Mesothelial cell of epicardium (in vitro differentiated cells): ENCODE measurements around the gene SDHAF3. TPM values are rescaled to one million over a fixed set of nuclear protein-coding genes. Genes with fewer than 3 reads are reported as not detected.
A peak's percentile ranks its signal among the peaks of the same experiment; 100 is the strongest.

Experiments used
- DNase-seq, 2 experiments: peaks; one replicate each; pipeline ENCODE4 v3.0.0; 2021; ENCODE audit warnings: low spot score in 2 of 2; ENCODE audit not compliant: unreplicated experiment in 2 of 2
- H3K27ac Mint-ChIP-seq: 2 replicates; pipeline ENCODE4 v1.8.0; 2021; ENCODE audit warnings: mixed read lengths
- H3K27me3 Mint-ChIP-seq: 2 replicates; pipeline ENCODE4 v1.8.0; 2021; ENCODE audit warnings: low read depth, mixed read lengths
- H3K36me3 Mint-ChIP-seq: 2 replicates; pipeline ENCODE4 v1.8.0; 2021; ENCODE audit warnings: mixed read lengths
- H3K4me1 Mint-ChIP-seq: 2 replicates; pipeline ENCODE4 v1.8.0; 2021; ENCODE audit warnings: mixed read lengths
- H3K4me3 Mint-ChIP-seq: 2 replicates; pipeline ENCODE4 v1.8.0; 2021; ENCODE audit warnings: mild to moderate bottlenecking, moderate library complexity, mixed read lengths
- H3K9me3 Mint-ChIP-seq: 2 replicates; pipeline ENCODE4 v1.8.0; 2021; ENCODE audit warnings: mixed read lengths
- CTCF ChIP-seq: fragments of 200-600 bp; sonication (generic); IDR thresholded peaks from one replicate; pipeline ENCODE4 v1.5.0; 2021; ENCODE audit warnings: antibody characterized with exemption; ENCODE audit not compliant: unreplicated experiment
- total RNA-seq: library from RNA; stranded (reverse); gene quantifications from 3 replicates; pipeline ENCODE4 v1.2.1, GENCODE V29; 2021

The SDHAF3 gene
- total RNA-seq, 1 donor from 2014 or later: 14.4 TPM

DNA sequence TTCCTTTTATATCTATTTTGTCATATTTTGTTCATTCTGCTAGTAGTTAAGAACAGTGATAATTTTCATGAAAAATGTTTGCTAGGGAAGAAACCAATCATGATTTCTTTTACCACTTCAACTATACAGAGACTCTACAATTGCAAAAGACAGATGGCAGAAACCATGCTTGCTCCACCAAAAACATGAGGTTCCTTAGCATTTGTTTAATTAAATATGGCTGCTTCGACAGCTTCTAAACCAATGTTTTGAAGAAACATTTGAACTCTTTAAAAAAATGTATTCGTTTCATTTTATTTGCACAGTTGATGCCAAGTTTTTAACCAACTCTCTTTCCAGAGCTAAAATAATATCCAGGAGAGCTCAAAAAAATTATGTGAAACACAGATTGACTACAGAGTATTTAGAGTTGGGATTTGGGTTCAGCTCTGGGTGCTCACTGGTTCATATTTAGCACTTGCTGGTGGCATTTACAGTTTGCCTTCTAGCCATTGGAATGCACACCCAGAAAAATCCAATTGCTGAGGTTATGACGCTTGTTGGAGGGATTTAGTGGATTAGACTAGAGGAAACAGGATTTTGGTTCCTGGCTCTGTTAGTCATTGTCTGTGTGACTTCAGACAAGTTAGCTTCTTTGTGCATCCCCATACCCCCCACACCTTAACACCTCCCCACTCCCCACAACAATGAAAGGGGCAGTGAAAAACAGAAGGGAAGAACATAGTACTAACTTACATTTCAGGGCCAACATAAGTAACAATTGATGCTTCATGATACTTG is 35.8 kb upstream of the SDHAF3 start:
- no peaks in the 10 kb centered on the region for H3K36me3 Mint-ChIP-seq
- H3K27me3 Mint-ChIP-seq: peaks cover 42% of the 10 kb centered on the region
- TF ChIP-seq CTCF: no peak
- DNase-seq: no peak
- H3K4me1 Mint-ChIP-seq: no peaks in the 10 kb centered on the region
- H3K4me3 Mint-ChIP-seq: no peak overlapping the region
- no peak overlapping the region for H3K27ac Mint-ChIP-seq
- no peaks in the 10 kb centered on the region for H3K9me3 Mint-ChIP-seq

DNA sequence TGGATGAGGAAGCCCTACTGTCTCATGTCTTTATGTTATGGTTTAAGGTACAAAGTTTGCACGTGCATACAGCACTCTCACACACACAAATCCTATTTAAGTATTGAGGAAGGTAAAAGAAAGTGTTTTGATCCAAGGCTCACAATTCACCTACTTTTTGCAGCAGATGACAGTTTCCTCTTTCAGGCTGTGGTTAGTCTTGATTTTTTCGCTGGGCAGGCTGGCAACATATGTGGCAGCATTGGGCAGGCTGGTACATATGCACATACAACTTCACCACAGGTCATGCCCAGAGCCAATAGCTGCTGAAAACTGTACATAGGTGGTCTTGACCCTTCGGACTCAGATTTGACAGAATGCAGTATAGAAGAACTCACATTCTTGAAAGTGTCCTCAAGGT is 29.1 kb upstream of the SDHAF3 start:
- no peak for DNase-seq
- no peak overlapping the region for H3K4me3 Mint-ChIP-seq
- no peaks in the 10 kb centered on the region for H3K36me3 Mint-ChIP-seq
- H3K9me3 Mint-ChIP-seq: no peaks in the 10 kb centered on the region
- TF ChIP-seq CTCF: no peak
- H3K4me1 Mint-ChIP-seq: no peaks in the 10 kb centered on the region
- no peak overlapping the region for H3K27ac Mint-ChIP-seq
- H3K27me3 Mint-ChIP-seq: peaks cover 57% of the 10 kb centered on the region

- no peaks in the 10 kb centered on the region for H3K36me3 Mint-ChIP-seq
- peaks cover 55% of the 10 kb centered on the region for H3K27me3 Mint-ChIP-seq
- no peak for DNase-seq
- TF ChIP-seq CTCF: no peak
- no peak overlapping the region for H3K27ac Mint-ChIP-seq
- H3K4me3 Mint-ChIP-seq: no peak overlapping the region
- H3K4me1 Mint-ChIP-seq: peaks cover 5% of the 10 kb centered on the region
- H3K9me3 Mint-ChIP-seq: no peaks in the 10 kb centered on the region
Measured at GRCh38 chr7:97089771-97090170, 27.7 kb upstream of the SDHAF3 start.

GRCh38 chr7:97090761-97091353 is 26.6 kb upstream of the SDHAF3 start:
- H3K4me1 Mint-ChIP-seq: peaks cover 5% of the 10 kb centered on the region
- no peaks in the 10 kb centered on the region for H3K36me3 Mint-ChIP-seq
- H3K9me3 Mint-ChIP-seq: no peaks in the 10 kb centered on the region
- DNase-seq: no peak
- peaks cover 47% of the 10 kb centered on the region for H3K27me3 Mint-ChIP-seq
- H3K4me3 Mint-ChIP-seq: no peak overlapping the region
- no peak for TF ChIP-seq CTCF
- no peak overlapping the region for H3K27ac Mint-ChIP-seq

DNA sequence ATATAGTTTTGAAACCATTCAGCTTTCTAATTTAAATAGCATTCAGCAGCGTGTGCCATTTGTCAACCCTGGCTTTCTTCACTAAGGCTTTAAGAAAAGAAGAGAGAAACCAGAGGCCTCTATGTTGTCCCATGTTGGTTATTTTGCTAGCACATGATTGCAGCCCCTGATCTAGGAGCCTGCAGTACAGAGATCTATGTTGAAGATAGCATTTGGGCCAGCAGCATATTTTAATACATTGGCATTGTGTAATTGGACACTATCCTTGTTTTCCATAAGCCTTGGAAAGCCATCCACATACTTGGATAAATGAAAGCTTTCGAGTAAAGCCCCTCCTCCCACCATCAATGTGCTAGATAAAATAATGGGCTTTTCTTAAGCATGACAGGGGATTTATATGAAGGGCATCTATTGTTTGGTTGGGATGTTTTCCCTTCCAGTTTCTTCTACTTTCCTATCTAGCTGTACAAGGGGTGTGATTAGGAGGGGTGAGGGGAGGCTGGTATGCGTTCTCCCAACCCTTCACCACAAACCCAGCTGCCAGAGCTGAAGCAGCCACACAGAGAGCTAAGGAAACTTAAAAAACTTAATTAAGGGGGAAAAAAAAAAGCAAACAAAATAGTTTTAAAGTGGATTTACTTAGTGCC is 23.1 kb upstream of the SDHAF3 start:
- H3K4me1 Mint-ChIP-seq: peaks cover 5% of the 10 kb centered on the region
- no peak overlapping the region for H3K4me3 Mint-ChIP-seq
- H3K27me3 Mint-ChIP-seq: peaks cover 24% of the 10 kb centered on the region
- H3K27ac Mint-ChIP-seq: peak overlapping the region; percentile 61
- no peaks in the 10 kb centered on the region for H3K9me3 Mint-ChIP-seq
- no peaks in the 10 kb centered on the region for H3K36me3 Mint-ChIP-seq
- TF ChIP-seq CTCF: no peak
- no peak for DNase-seq
